Neural progenitor cell (in vitro differentiated cells): Measurements from ENCODE around the gene TMEM175.

Experiments
- EZH2 ChIP-seq: fragments of 200-600 bp; sonication (generic); IDR thresholded peaks from 2 replicates; pipeline ENCODE4 v1.6.1; 2017; ENCODE audit warnings: antibody characterized with exemption, mild to moderate bottlenecking, moderate library complexity
- TF ChIP-seq, protein P1 (sequence below): fragments of 200-600 bp; sonication (generic); IDR thresholded peaks from 2 replicates; pipeline ENCODE4 v1.5.1; 2017; ENCODE audit warnings: antibody characterized with exemption, mild to moderate bottlenecking

DNA sequence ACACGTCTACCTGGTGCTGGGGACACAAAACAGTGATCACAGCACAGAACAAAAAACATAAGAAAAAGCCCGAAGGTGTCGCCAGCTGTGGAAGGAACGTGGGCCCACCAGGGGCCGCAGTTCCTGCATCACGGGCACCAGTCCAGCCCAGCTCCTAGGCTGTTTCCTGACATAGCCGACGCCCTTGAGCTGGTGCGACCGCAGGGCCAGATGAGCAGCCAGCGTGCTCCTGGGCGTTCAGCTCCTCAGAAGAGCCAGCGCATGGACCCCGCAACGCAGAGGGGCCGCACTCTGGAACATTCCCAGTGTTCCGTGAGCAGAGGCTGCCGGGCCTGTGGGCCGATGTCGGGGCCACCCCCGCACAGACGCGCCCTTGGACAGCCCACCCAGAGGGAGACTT is 44.2 kb upstream of the TMEM175 start:
- TF ChIP-seq, protein P1, sequence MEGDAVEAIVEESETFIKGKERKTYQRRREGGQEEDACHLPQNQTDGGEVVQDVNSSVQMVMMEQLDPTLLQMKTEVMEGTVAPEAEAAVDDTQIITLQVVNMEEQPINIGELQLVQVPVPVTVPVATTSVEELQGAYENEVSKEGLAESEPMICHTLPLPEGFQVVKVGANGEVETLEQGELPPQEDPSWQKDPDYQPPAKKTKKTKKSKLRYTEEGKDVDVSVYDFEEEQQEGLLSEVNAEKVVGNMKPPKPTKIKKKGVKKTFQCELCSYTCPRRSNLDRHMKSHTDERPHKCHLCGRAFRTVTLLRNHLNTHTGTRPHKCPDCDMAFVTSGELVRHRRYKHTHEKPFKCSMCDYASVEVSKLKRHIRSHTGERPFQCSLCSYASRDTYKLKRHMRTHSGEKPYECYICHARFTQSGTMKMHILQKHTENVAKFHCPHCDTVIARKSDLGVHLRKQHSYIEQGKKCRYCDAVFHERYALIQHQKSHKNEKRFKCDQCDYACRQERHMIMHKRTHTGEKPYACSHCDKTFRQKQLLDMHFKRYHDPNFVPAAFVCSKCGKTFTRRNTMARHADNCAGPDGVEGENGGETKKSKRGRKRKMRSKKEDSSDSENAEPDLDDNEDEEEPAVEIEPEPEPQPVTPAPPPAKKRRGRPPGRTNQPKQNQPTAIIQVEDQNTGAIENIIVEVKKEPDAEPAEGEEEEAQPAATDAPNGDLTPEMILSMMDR = no peak
- no peak for TF ChIP-seq EZH2
